HG02938 (cell line): ENCODE results near the gene C11orf52.

Source experiments
- ATAC-seq: cut with Tn5 transposase; IDR thresholded peaks from one replicate; pipeline ENCODE4 v1.9.1; 2021; ENCODE audit warnings: mild to moderate bottlenecking, moderate library complexity; ENCODE audit not compliant: unreplicated experiment

Gene C11orf52

GRCh38 chr11:111937461-111937769 is 18.7 kb downstream of the C11orf52 start:
- no peak for ATAC-seq

GRCh38 chr11:111937844-111938243 is 19.1 kb downstream of the C11orf52 start:
- no peak for ATAC-seq

GRCh38 chr11:111938687-111939160 is 20.0 kb downstream of the C11orf52 start:
- ATAC-seq, result peak; percentile 93

- no peak for ATAC-seq
Observed at GRCh38 chr11:111939836-111940604, 21.3 kb downstream of the C11orf52 start.

GRCh38 chr11:111941963-111942362 is 23.2 kb downstream of the C11orf52 start:
- no peak for ATAC-seq

GRCh38 chr11:111942829-111943228 is 24.1 kb downstream of the C11orf52 start:
- no peak for ATAC-seq

- no peak for ATAC-seq
Observed at GRCh38 chr11:111944139-111944538, 25.4 kb downstream of the C11orf52 start.

GRCh38 chr11:111944651-111945051 is 25.9 kb downstream of the C11orf52 start:
- no peak for ATAC-seq

- ATAC-seq, result no peak
Observed at GRCh38 chr11:111945198-111945597, 26.5 kb downstream of the C11orf52 start.

- no peak for ATAC-seq
Observed at GRCh38 chr11:111946499-111946898, 27.8 kb downstream of the C11orf52 start.

- ATAC-seq, result peak; percentile 49
Observed at GRCh38 chr11:111947143-111947542, 28.4 kb downstream of the C11orf52 start.

- ATAC-seq, result no peak
Observed at GRCh38 chr11:111949519-111950426, 31.1 kb downstream of the C11orf52 start.

GRCh38 chr11:111951565-111951964 is 32.9 kb downstream of the C11orf52 start:
- ATAC-seq, result no peak

- no peak for ATAC-seq
Observed at GRCh38 chr11:111954154-111954553, 35.4 kb downstream of the C11orf52 start.

- no peak for ATAC-seq
Observed at GRCh38 chr11:111957663-111958444, 39.1 kb downstream of the C11orf52 start.

GRCh38 chr11:111960916-111961315 is 42.2 kb downstream of the C11orf52 start:
- no peak for ATAC-seq

- no peak for ATAC-seq
Observed at GRCh38 chr11:111961389-111962300, 42.9 kb downstream of the C11orf52 start.

- ATAC-seq, result no peak
Observed at GRCh38 chr11:111963931-111964340, 45.2 kb downstream of the C11orf52 start.

GRCh38 chr11:111966678-111967077 is 48.0 kb downstream of the C11orf52 start:
- no peak for ATAC-seq

- ATAC-seq, result no peak
Observed at GRCh38 chr11:111967649-111968048, 48.9 kb downstream of the C11orf52 start.
